Measurements from ENCODE around the gene MRPL49.
"Not testable (repeated sequence)": the region's sequence is repeated elsewhere in the genome, so short reads cannot be mapped to it uniquely, and the experiment has no call there.

Gene MRPL49

GRCh38 chr11:65132988-65133700 lies 11.0 kb downstream of the MRPL49 start:
- no peak for DNase-seq (ENCODE audit: low read depth)

- no peak for DNase-seq (ENCODE audit: low read depth)
Measured at GRCh38 chr11:65133724-65134123, 11.6 kb downstream of the MRPL49 start.

- peak; percentile 88 for DNase-seq (ENCODE audit: low read depth)
Measured at GRCh38 chr11:65134240-65134951, 12.3 kb downstream of the MRPL49 start, which contains the start of gene SYVN1. Gene SYVN1, minus strand, starts transcription at chr11:65134519. Its CDS starts 918 bp downstream, at chr11:65133601.

GRCh38 chr11:65134952-65135632 lies 13.0 kb downstream of the MRPL49 start:
- DNase-seq (ENCODE audit: low read depth), result peak; percentile 70

- DNase-seq (ENCODE audit: low read depth), result no peak
Measured at GRCh38 chr11:65135633-65136145, 13.6 kb downstream of the MRPL49 start.

- no peak for DNase-seq (ENCODE audit: low read depth)
Measured at GRCh38 chr11:65136515-65137096, 14.5 kb downstream of the MRPL49 start.

GRCh38 chr11:65141896-65142494 lies 19.9 kb downstream of the MRPL49 start:
- DNase-seq (ENCODE audit: low read depth), result no peak

- no peak for DNase-seq (ENCODE audit: low read depth)
Measured at GRCh38 chr11:65147352-65148075, 25.4 kb downstream of the MRPL49 start.

GRCh38 chr11:65148657-65149056 lies 26.5 kb downstream of the MRPL49 start:
- no peak for DNase-seq (ENCODE audit: low read depth)

GRCh38 chr11:65150131-65150508 lies 28.0 kb downstream of the MRPL49 start:
- not testable (repeated sequence) for DNase-seq (ENCODE audit: low read depth)

- DNase-seq (ENCODE audit: low read depth), result no peak
Measured at GRCh38 chr11:65150509-65151299, 28.6 kb downstream of the MRPL49 start.

- DNase-seq (ENCODE audit: low read depth), result no peak
Measured at GRCh38 chr11:65151331-65151899, 29.3 kb downstream of the MRPL49 start.

- no peak for DNase-seq (ENCODE audit: low read depth)
Measured at GRCh38 chr11:65152122-65152521, 30.0 kb downstream of the MRPL49 start.

- DNase-seq (ENCODE audit: low read depth), result no peak
Measured at GRCh38 chr11:65156256-65156655, 34.1 kb downstream of the MRPL49 start.

GRCh38 chr11:65156926-65157325 lies 34.8 kb downstream of the MRPL49 start:
- DNase-seq (ENCODE audit: low read depth), result no peak

GRCh38 chr11:65157336-65157735 lies 35.2 kb downstream of the MRPL49 start:
- DNase-seq (ENCODE audit: low read depth), result no peak

GRCh38 chr11:65159012-65159411 lies 36.9 kb downstream of the MRPL49 start:
- DNase-seq (ENCODE audit: low read depth), result no peak

GRCh38 chr11:65160643-65161042 lies 38.5 kb downstream of the MRPL49 start:
- DNase-seq (ENCODE audit: low read depth), result no peak

GRCh38 chr11:65163684-65164083 lies 41.6 kb downstream of the MRPL49 start:
- DNase-seq (ENCODE audit: low read depth), result no peak

All from stimulated activated CD8-positive, alpha-beta memory T cell treated with anti-CD3 and anti-CD28 coated beads, Interleukin-12 subunit alpha, Interleukin-12 subunit beta, amount 100 ng/mL, for 1 hour (primary cell).